ENCODE data around the gene TJP1.

GRCh38 chr15:29686445-29687203, 135.6 kb downstream of the TJP1 start:
- TF ChIP-seq CTCF (IDR thresholded peaks at IDR 0.05) (no peak), POLR2A (IDR thresholded peaks at IDR 0.05) (no peak)
